ENCODE results near the gene HOMER2. TPM values are rescaled to one million over a fixed set of nuclear protein-coding genes. Genes with fewer than 3 reads are reported as not detected.

HOMER2 gene
- total and polyA plus RNA-seq, 2 of the 4 experiments (the other 2 are of a cell fraction), result 0.54 to 0.79 TPM

DNA sequence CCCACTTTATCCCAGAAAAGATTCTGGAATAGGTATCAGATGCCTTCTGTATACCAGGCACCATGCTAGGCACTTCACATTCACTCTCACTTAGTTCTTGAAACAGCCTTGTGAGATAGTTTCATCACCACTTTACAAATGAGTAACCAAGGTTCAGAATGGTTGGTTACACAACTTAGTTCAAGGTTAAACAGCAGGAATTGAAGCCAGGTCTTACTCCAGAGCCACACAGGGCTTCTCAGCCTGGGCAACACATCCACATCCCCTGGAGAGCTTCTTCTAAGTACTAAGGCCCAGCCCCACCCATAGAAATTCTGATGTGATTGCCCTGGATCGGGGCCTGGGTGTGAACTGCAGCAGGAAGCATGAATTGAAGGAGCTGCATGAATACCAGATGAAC lies 124.4 kb downstream of the HOMER2 start:
- Histone ChIP-seq H3K4me2 (ENCODE audit: low read depth, low read length) (no peak overlapping the region), H2BK20ac (ENCODE audit: low read depth, low read length) (no peak overlapping the region), H3K4ac (ENCODE audit: low read depth, low read length) (no peak overlapping the region), H3K9ac (ENCODE audit: low read depth, low read length) (no peak overlapping the region), H3K4me3 (ENCODE audit: insufficient read depth, low read depth, low read length) (no peak overlapping the region), H4K20me1 (ENCODE audit: insufficient read depth, low read length) (peaks cover 5% of the 10 kb centered on the region), H3K4me1 (ENCODE audit: control insufficient read depth, insufficient read depth, low read length) (peaks cover 5% of the 10 kb centered on the region), H4K8ac (ENCODE audit: low read depth in 2 of 2, low read length in 2 of 2) (no peak overlapping the region), H2AK9ac (replicated peaks; ENCODE audit: low read depth, low read length, poor library complexity) (no peak overlapping the region), H4K91ac (ENCODE audit: insufficient read depth, low read depth, low read length) (no peak overlapping the region), H2BK5ac (ENCODE audit: low read depth, low read length, poor library complexity, severe bottlenecking) (no peak overlapping the region), H3K14ac (replicated peaks; ENCODE audit: low read depth, low read length) (no peak overlapping the region), H3K9me1 (ENCODE audit: insufficient read depth, low read length) (peaks cover under 1% of the 10 kb centered on the region), H3K18ac (ENCODE audit: low read depth, low read length) (no peak overlapping the region), H3K79me1 (ENCODE audit: low read depth in 1 of 2, low read length in 2 of 2) (peaks cover 3 to 14% of the 10 kb centered on the region in 2 experiments; a peak in 3 of 4 replicates), H3K56ac (ENCODE audit: extremely low read depth, insufficient read depth, low read length) (no peak overlapping the region), H3K27ac (ENCODE audit: insufficient read depth, low read length) (no peak overlapping the region), H3K23ac (ENCODE audit: low read depth, low read length) (no peak overlapping the region), H2AK5ac (ENCODE audit: low read depth, low read length) (no peak overlapping the region), H3K36me3 (ENCODE audit: control insufficient read depth, insufficient read depth, low read length) (peaks cover 45% of the 10 kb centered on the region), H4K5ac (ENCODE audit: low read depth, low read length) (no peak overlapping the region), H2BK15ac (ENCODE audit: low read depth, low read length) (no peak overlapping the region), H3K27me3 (ENCODE audit: control insufficient read depth, insufficient read depth, low read length) (no peaks in the 10 kb centered on the region), H2BK120ac (ENCODE audit: low read depth, low read length) (no peak overlapping the region), H3K9me3 (ENCODE audit: control insufficient read depth, insufficient read depth, low read length) (no peaks in the 10 kb centered on the region), H2AFZ (replicated peaks; ENCODE audit: low read length, poor library complexity) (no peak overlapping the region)
- no CpG with 5 or more reads among the region's 1 CpG for WGBS, 2 experiments (ENCODE audit: extremely low coverage in 2 of 2, insufficient read length in 1 of 2)
- ChIA-PET POLR2A (ENCODE audit: unreplicated experiment) (no interaction called here), CTCF (no interaction called here)
- intact Hi-C loops (cut with micrococcal nuclease), result no loop called here
- in situ Hi-C loops (cut with MboI; ENCODE audit: low sequenced_read_pairs), result loop anchor here (10.0 kb wide), 1 partner anchor 293 kb away; no protein-coding TSS in a partner anchor
- no peak for TF ChIP-seq RAD21 (IDR thresholded peaks at IDR 0.05; ENCODE audit: low read length)
- no peak for TF ChIP-seq MAZ (IDR thresholded peaks at IDR 0.05; ENCODE audit: borderline replicate concordance, low read depth, low read length)
- no peak for TF ChIP-seq NFE2L2 (IDR thresholded peaks at IDR 0.05; ENCODE audit: low read depth, low read length)
- no peak for TF ChIP-seq USF2 (IDR thresholded peaks at IDR 0.05; ENCODE audit: low read depth, low read length)
- TF ChIP-seq POLR2A (IDR thresholded peaks at IDR 0.05; ENCODE audit: low read depth, low read length), result no peak
- TF ChIP-seq SMC3 (IDR thresholded peaks at IDR 0.05; ENCODE audit: low read depth, low read length), result no peak
- TF ChIP-seq, protein P1, sequence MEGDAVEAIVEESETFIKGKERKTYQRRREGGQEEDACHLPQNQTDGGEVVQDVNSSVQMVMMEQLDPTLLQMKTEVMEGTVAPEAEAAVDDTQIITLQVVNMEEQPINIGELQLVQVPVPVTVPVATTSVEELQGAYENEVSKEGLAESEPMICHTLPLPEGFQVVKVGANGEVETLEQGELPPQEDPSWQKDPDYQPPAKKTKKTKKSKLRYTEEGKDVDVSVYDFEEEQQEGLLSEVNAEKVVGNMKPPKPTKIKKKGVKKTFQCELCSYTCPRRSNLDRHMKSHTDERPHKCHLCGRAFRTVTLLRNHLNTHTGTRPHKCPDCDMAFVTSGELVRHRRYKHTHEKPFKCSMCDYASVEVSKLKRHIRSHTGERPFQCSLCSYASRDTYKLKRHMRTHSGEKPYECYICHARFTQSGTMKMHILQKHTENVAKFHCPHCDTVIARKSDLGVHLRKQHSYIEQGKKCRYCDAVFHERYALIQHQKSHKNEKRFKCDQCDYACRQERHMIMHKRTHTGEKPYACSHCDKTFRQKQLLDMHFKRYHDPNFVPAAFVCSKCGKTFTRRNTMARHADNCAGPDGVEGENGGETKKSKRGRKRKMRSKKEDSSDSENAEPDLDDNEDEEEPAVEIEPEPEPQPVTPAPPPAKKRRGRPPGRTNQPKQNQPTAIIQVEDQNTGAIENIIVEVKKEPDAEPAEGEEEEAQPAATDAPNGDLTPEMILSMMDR (conservative IDR thresholded peaks at IDR 0.05; ENCODE audit: low read depth, low read length), result no peak
- no peak for TF ChIP-seq CEBPB (IDR thresholded peaks at IDR 0.05; ENCODE audit: low read depth, low read length)
- no peak for TF ChIP-seq CHD1 (IDR thresholded peaks at IDR 0.05; ENCODE audit: low read depth, low read length)
- no peak for TF ChIP-seq RFX5 (IDR thresholded peaks at IDR 0.05; ENCODE audit: low read depth, low read length)
- dilution Hi-C loops (cut with HindIII; ENCODE audit: low sequenced_read_pairs, unreplicated experiment), result no loop called here
- ATAC-seq (ENCODE audit: low read depth), result no peak
- DNase-seq, result no peak
- no TSS peak for BruUV-seq (replicated peaks)
